GM21737 (cell line): ENCODE data around the gene RABGAP1L.
"Not testable (repeated sequence)": the region's sequence is repeated elsewhere in the genome, so short reads cannot be mapped to it uniquely, and the experiment has no call there.

ENCODE experiments used
- ATAC-seq: cut with Tn5 transposase; IDR thresholded peaks from one replicate; pipeline ENCODE4 v1.9.1; 2021; ENCODE audit warnings: mild to moderate bottlenecking, moderate library complexity; ENCODE audit not compliant: unreplicated experiment

Gene RABGAP1L

GRCh38 chr1:174153085-174153824 is 6.1 kb upstream of the RABGAP1L start:
- ATAC-seq = no peak

- ATAC-seq = no peak
Observed at GRCh38 chr1:174153825-174154107, 5.6 kb upstream of the RABGAP1L start.

- ATAC-seq = no peak
Observed at GRCh38 chr1:174156437-174156836, 2.9 kb upstream of the RABGAP1L start.

GRCh38 chr1:174157157-174157806 is 2.0 kb upstream of the RABGAP1L start:
- peak; percentile 41 for ATAC-seq

- no peak for ATAC-seq
Observed at GRCh38 chr1:174158767-174159251, 511 bp upstream of the RABGAP1L start.

GRCh38 chr1:174160109-174160473 is 771 bp downstream of the RABGAP1L start:
- peak; percentile 7 for ATAC-seq

- no peak for ATAC-seq
Observed at GRCh38 chr1:174160603-174161002, 1.3 kb downstream of the RABGAP1L start.

GRCh38 chr1:174161813-174162212 is 2.5 kb downstream of the RABGAP1L start:
- ATAC-seq = no peak

GRCh38 chr1:174164826-174165225 is 5.5 kb downstream of the RABGAP1L start:
- no peak for ATAC-seq

- no peak for ATAC-seq
Observed at GRCh38 chr1:174165471-174166137, 6.3 kb downstream of the RABGAP1L start.

- no peak for ATAC-seq
Observed at GRCh38 chr1:174166530-174167264, 7.4 kb downstream of the RABGAP1L start.

GRCh38 chr1:174167265-174167803 is 8.0 kb downstream of the RABGAP1L start:
- ATAC-seq = no peak

GRCh38 chr1:174169342-174169741 is 10.0 kb downstream of the RABGAP1L start:
- no peak for ATAC-seq

GRCh38 chr1:174171073-174171472 is 11.8 kb downstream of the RABGAP1L start:
- ATAC-seq = no peak

GRCh38 chr1:174174461-174175329 is 15.4 kb downstream of the RABGAP1L start:
- no peak for ATAC-seq

- ATAC-seq = not testable (repeated sequence)
Observed at GRCh38 chr1:174178459-174178858, 19.1 kb downstream of the RABGAP1L start.

- ATAC-seq = no peak
Observed at GRCh38 chr1:174189428-174190062, 30.2 kb downstream of the RABGAP1L start.

GRCh38 chr1:174190691-174191199 is 31.4 kb downstream of the RABGAP1L start:
- ATAC-seq = no peak

- ATAC-seq = no peak
Observed at GRCh38 chr1:174191349-174191862, 32.1 kb downstream of the RABGAP1L start.
